Measurements from ENCODE around the gene INSC.

INSC gene

DNA sequence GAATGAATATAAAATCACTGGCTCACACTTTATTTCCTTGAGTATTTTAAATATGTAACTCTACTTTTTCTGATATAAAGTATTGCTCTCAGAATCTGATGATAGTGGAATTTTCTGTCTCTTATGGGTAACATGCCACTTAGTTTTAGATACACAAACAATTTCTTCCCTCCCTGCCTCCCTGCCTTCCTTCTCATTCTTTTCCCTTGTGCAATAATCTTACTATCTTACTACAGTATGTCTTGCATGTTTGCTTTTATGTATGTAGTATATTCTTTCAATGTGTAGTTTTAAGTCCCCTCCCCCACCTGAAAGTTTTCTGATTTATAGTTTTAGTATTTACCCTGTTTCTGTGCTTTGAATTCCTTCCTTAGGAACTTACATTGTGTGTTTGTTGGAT is 48.4 kb downstream of the INSC start:
- no peak for TF ChIP-seq CTCF (IDR thresholded peaks at IDR 0.05; ENCODE audit: low read length, missing control alignments)
- H3K4me3 ChIP-seq (replicated peaks; ENCODE audit: low read depth, low read length): no peak overlapping the region
- no peak for DNase-seq (ENCODE audit: low read depth)

DNA sequence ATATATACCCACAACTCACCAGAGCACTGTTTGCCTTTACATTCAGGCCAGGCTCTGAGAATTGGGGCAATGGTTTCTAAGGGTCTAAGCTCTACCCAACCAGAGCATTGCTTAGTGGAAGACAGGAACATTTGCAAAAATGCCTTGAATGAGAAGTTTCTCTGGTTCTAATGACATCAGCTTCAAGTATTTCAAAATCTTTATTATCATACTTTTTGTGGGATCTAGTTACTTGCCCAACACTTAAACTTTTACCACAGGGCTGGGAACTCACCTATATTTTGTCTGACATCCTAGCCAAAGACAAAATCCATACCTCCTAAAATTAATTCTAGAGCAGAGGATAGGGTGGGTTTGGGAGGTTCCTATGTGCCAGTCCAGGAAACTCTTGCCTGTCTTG is 51.5 kb downstream of the INSC start:
- DNase-seq (ENCODE audit: low read depth): no peak
- no peak overlapping the region for H3K4me3 ChIP-seq (replicated peaks; ENCODE audit: low read depth, low read length)
- TF ChIP-seq CTCF (IDR thresholded peaks at IDR 0.05; ENCODE audit: low read length, missing control alignments): no peak

- DNase-seq (ENCODE audit: low read depth): no peak
- TF ChIP-seq CTCF (IDR thresholded peaks at IDR 0.05; ENCODE audit: low read length, missing control alignments): no peak
- no peak overlapping the region for H3K4me3 ChIP-seq (replicated peaks; ENCODE audit: low read depth, low read length)
These were observed 55.3 kb downstream of the INSC start for GRCh38 chr11:15169815-15170551.

GRCh38 chr11:15170698-15171097 is 56.0 kb downstream of the INSC start:
- DNase-seq (ENCODE audit: low read depth): no peak
- H3K4me3 ChIP-seq (replicated peaks; ENCODE audit: low read depth, low read length): no peak overlapping the region
- TF ChIP-seq CTCF (IDR thresholded peaks at IDR 0.05; ENCODE audit: low read length, missing control alignments): no peak

GRCh38 chr11:15171956-15172355 is 57.2 kb downstream of the INSC start:
- no peak for DNase-seq (ENCODE audit: low read depth)
- TF ChIP-seq CTCF (IDR thresholded peaks at IDR 0.05; ENCODE audit: low read length, missing control alignments): no peak
- H3K4me3 ChIP-seq (replicated peaks; ENCODE audit: low read depth, low read length): no peak overlapping the region

- no peak overlapping the region for H3K4me3 ChIP-seq (replicated peaks; ENCODE audit: low read depth, low read length)
- no peak for TF ChIP-seq CTCF (IDR thresholded peaks at IDR 0.05; ENCODE audit: low read length, missing control alignments)
- DNase-seq (ENCODE audit: low read depth): no peak
These were observed 61.1 kb downstream of the INSC start for GRCh38 chr11:15175831-15176230.

DNA sequence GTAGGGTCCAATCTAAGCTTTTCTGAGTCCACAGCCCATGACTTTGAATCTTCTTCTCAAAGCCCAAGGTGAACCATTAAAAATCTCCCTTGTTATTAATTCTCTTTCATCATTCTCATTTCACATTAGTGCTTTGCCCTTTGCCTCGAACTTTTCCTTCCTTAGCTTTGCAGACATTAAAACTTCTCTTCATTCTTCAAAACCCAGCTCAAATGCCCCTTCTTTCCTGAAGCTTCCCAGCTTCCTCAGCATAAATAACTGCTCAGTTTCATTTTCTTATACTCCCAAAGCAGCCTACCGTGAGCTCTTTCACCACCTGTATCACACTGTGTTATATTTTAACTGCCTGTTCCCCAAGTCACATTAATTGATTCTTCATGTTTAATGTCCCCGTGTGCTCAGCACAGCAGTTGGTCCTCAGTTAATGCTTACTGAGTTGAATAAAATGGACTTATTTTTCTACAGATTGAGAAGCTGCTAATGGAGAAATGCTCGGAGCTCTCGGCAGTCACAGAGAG is 62.0 kb downstream of the INSC start:
- DNase-seq (ENCODE audit: low read depth): no peak

More for the DNA sequence above, 62.0 kb downstream of the INSC start:
- no peak overlapping the region for H3K4me3 ChIP-seq (replicated peaks; ENCODE audit: low read depth, low read length)
- no peak for TF ChIP-seq CTCF (IDR thresholded peaks at IDR 0.05; ENCODE audit: low read length, missing control alignments)
